ENCODE measurements around the gene DAZ2. TPM values are rescaled to one million over a fixed set of nuclear protein-coding genes. Genes with fewer than 3 reads are reported as not detected.

Gene DAZ2
- total RNA-seq = not detected in 2 replicates

GRCh38 chrY:23219233-23219632 lies at the start of gene DAZ2:
DAZ2 (plus strand) TSS chrY:23219533; CDS start chrY:23219741, 208 bp downstream.

GRCh38 chrY:23198908-23199307 lies 20.4 kb upstream of the DAZ2 start, which contains the start of gene DAZ1:
DAZ1 (minus strand) TSS chrY:23199008; CDS start chrY:23198800, 208 bp downstream.

Other genes with a start within 250 kb of the DAZ2 start
- not detected in 2 replicates for gene BPY2, start 235.3 kb upstream of the DAZ2 start, total RNA-seq
- gene DAZ1, start 20.5 kb upstream of the DAZ2 start, total RNA-seq = not detected in 2 replicates